Activated naive CD8-positive, alpha-beta T cell treated with anti-CD3 and anti-CD28 coated beads, Interleukin-2, amount 50 U/mL, for 16 hours (primary cell): Measurements from ENCODE around the gene AAR2.

Experiments
- DNase-seq: peaks from one replicate; pipeline ENCODE4 v3.0.0-alpha.2; 2020; ENCODE audit warnings: low read depth, low spot score

The AAR2 gene

GRCh38 chr20:36279776-36280175 is 43.5 kb downstream of the AAR2 start:
- DNase-seq, result no peak

- DNase-seq, result no peak
Measured at GRCh38 chr20:36281785-36282380, 45.6 kb downstream of the AAR2 start.

- no peak for DNase-seq
Measured at GRCh38 chr20:36284751-36285150, 48.5 kb downstream of the AAR2 start.

GRCh38 chr20:36285746-36286447 is 49.6 kb downstream of the AAR2 start:
- DNase-seq, result no peak

- DNase-seq, result no peak
Measured at GRCh38 chr20:36297656-36298055, 61.4 kb downstream of the AAR2 start.

- DNase-seq, result no peak
Measured at GRCh38 chr20:36298061-36298460, 61.8 kb downstream of the AAR2 start.

- DNase-seq, result no peak
Measured at GRCh38 chr20:36298795-36299339, 62.6 kb downstream of the AAR2 start.

- no peak for DNase-seq
Measured at GRCh38 chr20:36299459-36299858, 63.2 kb downstream of the AAR2 start.

GRCh38 chr20:36301359-36302119 is 65.3 kb downstream of the AAR2 start:
- DNase-seq, result no peak

GRCh38 chr20:36303020-36303595 is 66.8 kb downstream of the AAR2 start:
- no peak for DNase-seq

- DNase-seq, result no peak
Measured at GRCh38 chr20:36303831-36304230, 67.6 kb downstream of the AAR2 start.

- DNase-seq, result no peak
Measured at GRCh38 chr20:36304786-36305495, 68.7 kb downstream of the AAR2 start.

GRCh38 chr20:36305602-36306551 is 69.6 kb downstream of the AAR2 start, which contains the start of gene DLGAP4:
DLGAP4 (plus strand) TSS chr20:36306339; CDS start chr20:36431718, 125,379 bp downstream.
- no peak for DNase-seq
